K562 (cell line): ENCODE measurements around the gene TGFBR3L. TPM values are rescaled to one million over a fixed set of nuclear protein-coding genes. Genes with fewer than 3 reads are reported as not detected.

Source experiments
- ATF6 ChIP-seq: sonication (generic); formaldehyde crosslinking; IDR thresholded peaks from 2 replicates; pipeline ENCODE4 v1.4.0; 2020; ENCODE audit warnings: mild to moderate bottlenecking, missing genetic modification reagents
- GTF2A2 ChIP-seq: IDR thresholded peaks from 2 replicates; pipeline ENCODE4 v1.6.1; 2016; ENCODE audit warnings: mild to moderate bottlenecking, missing genetic modification characterization, missing compliant biosample characterization
- HBP1 ChIP-seq: fragments of 450-650 bp; formaldehyde crosslinking; IDR thresholded peaks from 2 replicates; pipeline ENCODE4 v1.4.0; 2022; ENCODE audit warnings: missing genetic modification characterization
- HDAC3 ChIP-seq: fragments of 450-650 bp; IDR thresholded peaks from 2 replicates; pipeline ENCODE4 v1.6.1; 2018; ENCODE audit warnings: borderline replicate concordance, mild to moderate bottlenecking, moderate library complexity; ENCODE audit not compliant: partially characterized antibody
- HDAC8 ChIP-seq: fragments of 450-650 bp; IDR thresholded peaks from 2 replicates; pipeline ENCODE4 v1.6.1; 2016; ENCODE audit warnings: mild to moderate bottlenecking, missing genetic modification characterization, moderate library complexity, missing compliant biosample characterization
- ID3 ChIP-seq, 2 experiments: fragments of 250-450 bp in 1 of 2; fragments of 450-650 bp in 1 of 2; sonication (Bioruptor Pico) in 1 of 2; IDR thresholded peaks; 2 replicates each; pipeline versions ENCODE4 v1.6.1 to v1.8.0; 2016 to 2021; ENCODE audit warnings: mild to moderate bottlenecking in 2 of 2, moderate library complexity in 2 of 2, missing compliant biosample characterization in 1 of 2, missing genetic modification characterization in 1 of 2
- KAT8 ChIP-seq: fragments of 450-650 bp; IDR thresholded peaks from 2 replicates; pipeline ENCODE4 v1.6.1; 2016; ENCODE audit warnings: low read depth, mild to moderate bottlenecking
- KLF10 ChIP-seq: fragments of 250-450 bp; sonication (Bioruptor Pico); IDR thresholded peaks from 2 replicates; pipeline ENCODE4 v1.6.1; 2021; ENCODE audit warnings: matching md5 sums
- LCOR ChIP-seq: sonication (generic); formaldehyde crosslinking; IDR thresholded peaks from 2 replicates; pipeline ENCODE4 v1.8.0; 2022; ENCODE audit warnings: mild to moderate bottlenecking, missing genetic modification reagents
- MTA1 ChIP-seq: fragments of 450-650 bp; IDR thresholded peaks from 2 replicates; pipeline ENCODE4 v1.6.1; 2017; ENCODE audit warnings: borderline replicate concordance
- MTA3 ChIP-seq: fragments of 450-650 bp; formaldehyde crosslinking; IDR thresholded peaks from 2 replicates; pipeline ENCODE4 v1.6.1; 2017; ENCODE audit warnings: mild to moderate bottlenecking, borderline replicate concordance
- POLR2G ChIP-seq: fragments of 200-400 bp; formaldehyde crosslinking; IDR thresholded peaks from 2 replicates; pipeline ENCODE4 v1.6.1; 2017; ENCODE audit warnings: low read depth, mild to moderate bottlenecking, antibody characterized with exemption, low read length, moderate library complexity
- POLR3A ChIP-seq: IDR thresholded peaks from 2 replicates; pipeline ENCODE4 v1.6.1; 2011; ENCODE audit warnings: borderline replicate concordance, mild to moderate bottlenecking, moderate library complexity; ENCODE audit not compliant: insufficient read length, insufficient read depth; ENCODE audit errors: extremely low read depth
- PYGO2 ChIP-seq: fragments of 450-650 bp; IDR thresholded peaks from 2 replicates; pipeline ENCODE4 v1.6.1; 2016; ENCODE audit warnings: mild to moderate bottlenecking, missing genetic modification characterization, moderate library complexity, missing compliant biosample characterization
- RFX1 ChIP-seq: fragments of 450-650 bp; IDR thresholded peaks from 2 replicates; pipeline ENCODE4 v1.6.1; 2016; ENCODE audit warnings: mild to moderate bottlenecking, moderate library complexity
- RFX7 ChIP-seq: fragments of 250-450 bp; sonication (Bioruptor Pico); IDR thresholded peaks from 2 replicates; pipeline ENCODE4 v1.5.1; 2021; ENCODE audit warnings: mild to moderate bottlenecking
- SMARCA5 ChIP-seq: fragments of 450-650 bp; IDR thresholded peaks from 2 replicates; pipeline ENCODE4 v1.6.1; 2016
- SMARCE1 ChIP-seq: fragments of 450-650 bp; IDR thresholded peaks from 2 replicates; pipeline ENCODE4 v1.7.1; 2016; ENCODE audit warnings: mild to moderate bottlenecking
- ZBTB17 ChIP-seq: fragments of 450-650 bp; formaldehyde crosslinking; IDR thresholded peaks from 2 replicates; pipeline ENCODE4 v1.4.0; 2020; ENCODE audit warnings: mild to moderate bottlenecking
- ZNF134 ChIP-seq: fragments of 250-450 bp; sonication (Bioruptor Pico); conservative IDR thresholded peaks from 2 replicates; pipeline ENCODE4 v1.4.0; 2020
- ZNF175 ChIP-seq: fragments of 200-800 bp; sonication (Bioruptor generic); IDR thresholded peaks from 2 replicates; pipeline ENCODE4 v1.6.1; 2016; ENCODE audit warnings: low read depth, mild to moderate bottlenecking, missing genetic modification characterization, missing compliant biosample characterization
- ZNF253 ChIP-seq: fragments of 250-450 bp; sonication (Bioruptor Pico); conservative IDR thresholded peaks from 2 replicates; pipeline ENCODE4 v1.6.1; 2021; ENCODE audit warnings: mild to moderate bottlenecking
- ZNF431 ChIP-seq: sonication (generic); formaldehyde crosslinking; IDR thresholded peaks from 2 replicates; pipeline ENCODE4 v1.8.0; 2022; ENCODE audit warnings: mild to moderate bottlenecking, missing genetic modification reagents
- ZNF583 ChIP-seq: fragments of 250-450 bp; sonication (Bioruptor Pico); IDR thresholded peaks from 2 replicates; pipeline ENCODE4 v1.4.0; 2020
- ZNF586 ChIP-seq: fragments of 450-650 bp; formaldehyde crosslinking; conservative IDR thresholded peaks from 2 replicates; pipeline ENCODE4 v1.4.0; 2020; ENCODE audit warnings: mild to moderate bottlenecking, moderate library complexity
- polyA plus RNA-seq, 8 experiments: library from polyadenylated mRNA; depleted of rRNA in 4 of 8; stranded (reverse) in 5 of 8; unstranded in 3 of 8; fragments of >200 nt; fragmentation: Nextera tagmentation in 2 of 8; fragmentation: Illumina TruSeq in 1 of 8; extraction: Ambion mirVana in 2 of 8; extraction: Trizol in 1 of 8; gene quantifications; 2 replicates each; pipeline versions ENCODE4 v1.2.1 to v1.2.3, GENCODE V29; 2011 to 2014; ENCODE audit warnings: inconsistent platforms in 1 of 8, missing spikeins in 1 of 8
- total RNA-seq, 7 experiments: library from RNA; depleted of rRNA in 6 of 7; stranded (reverse); fragments of >200 nt in 6 of 7; fragmentation: Illumina TruSeq in 2 of 7; extraction: Trizol in 2 of 7; gene quantifications; 2 replicates each; pipeline versions ENCODE4 v1.2.1 to v1.2.3, GENCODE V29; 2011 to 2021; ENCODE audit warnings: low replicate concordance in 1 of 7

The TGFBR3L gene
- total and polyA plus RNA-seq, 9 of the 15 experiments (the other 6 are each of a cell fraction or from before 2014, with no cell fraction given): not detected

GRCh38 chr19:7888145-7888825, 26.3 kb upstream of the TGFBR3L start, which contains the start of gene LRRC8E (continued):
- TF ChIP-seq MTA1 (no peak), PYGO2 (tag) (no peak), HBP1 (CRISPR knock-in tag) (no peak), SMARCE1 (no peak), SMARCA5 (no peak), RFX1 (no peak), KLF10 (CRISPR knock-in tag) (no peak), POLR2G (peak; percentile 92), ZNF134 (CRISPR knock-in tag) (no peak), HDAC8 (no peak), GTF2A2 (tag) (no peak), RFX7 (CRISPR knock-in tag) (no peak), ZNF431 (CRISPR knock-in tag) (no peak), ZNF253 (no peak), MTA3 (no peak), ZNF586 (CRISPR knock-in tag) (no peak), LCOR (CRISPR knock-in tag) (no peak), ZNF175 (no peak), POLR3A (no peak), ZBTB17 (CRISPR knock-in tag) (no peak), HDAC3 (no peak), KAT8 (no peak), ATF6 (CRISPR knock-in tag) (no peak), ZNF583 (no peak), ID3 (CRISPR knock-in tag; IDR thresholded peaks at IDR 0.05) (no peak), ID3 (tag; IDR thresholded peaks at IDR 0.05) (no peak)
